Measurements from ENCODE around the gene ARID5A. TPM values are rescaled to one million over a fixed set of nuclear protein-coding genes. Genes with fewer than 3 reads are reported as not detected.

ARID5A gene
- total and polyA plus RNA-seq, 10 of the 15 experiments (the other 5 are each of a cell fraction or from before 2014, with no cell fraction given), result 0.76 to 87.1 (median 37.6) TPM

DNA sequence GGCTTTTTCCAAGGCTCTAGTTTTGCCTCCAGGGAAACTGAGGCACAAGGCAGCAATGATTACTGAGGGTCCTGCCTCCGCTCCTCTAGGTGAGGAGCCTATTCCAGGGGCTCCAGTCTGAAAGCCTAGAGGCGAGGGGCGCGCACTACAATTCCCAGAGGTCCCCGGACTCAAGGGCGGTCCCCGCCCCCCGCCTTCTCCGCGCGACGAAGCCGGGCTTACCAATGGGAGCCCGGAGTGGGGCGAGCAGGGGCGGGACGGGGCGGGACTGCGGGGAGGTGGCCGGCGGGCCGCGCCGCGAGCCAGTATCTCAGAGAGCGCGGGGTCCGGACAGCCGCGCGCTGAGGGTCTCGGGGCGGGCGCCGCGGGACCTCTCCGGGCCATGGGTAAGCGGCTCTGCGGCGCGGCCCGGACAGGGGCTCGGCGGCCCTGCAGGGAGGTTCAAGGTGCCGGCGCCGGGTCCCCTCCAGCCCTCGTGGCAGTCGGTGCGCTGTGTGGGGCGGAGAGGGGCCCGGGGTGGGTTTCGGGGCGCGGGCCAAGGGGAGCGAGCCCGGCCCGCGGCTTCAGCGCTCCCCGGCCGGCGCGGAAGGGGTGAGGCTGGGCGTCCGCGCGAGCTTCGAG is at the start of gene ARID5A (continued):
- TF ChIP-seq, protein P1, sequence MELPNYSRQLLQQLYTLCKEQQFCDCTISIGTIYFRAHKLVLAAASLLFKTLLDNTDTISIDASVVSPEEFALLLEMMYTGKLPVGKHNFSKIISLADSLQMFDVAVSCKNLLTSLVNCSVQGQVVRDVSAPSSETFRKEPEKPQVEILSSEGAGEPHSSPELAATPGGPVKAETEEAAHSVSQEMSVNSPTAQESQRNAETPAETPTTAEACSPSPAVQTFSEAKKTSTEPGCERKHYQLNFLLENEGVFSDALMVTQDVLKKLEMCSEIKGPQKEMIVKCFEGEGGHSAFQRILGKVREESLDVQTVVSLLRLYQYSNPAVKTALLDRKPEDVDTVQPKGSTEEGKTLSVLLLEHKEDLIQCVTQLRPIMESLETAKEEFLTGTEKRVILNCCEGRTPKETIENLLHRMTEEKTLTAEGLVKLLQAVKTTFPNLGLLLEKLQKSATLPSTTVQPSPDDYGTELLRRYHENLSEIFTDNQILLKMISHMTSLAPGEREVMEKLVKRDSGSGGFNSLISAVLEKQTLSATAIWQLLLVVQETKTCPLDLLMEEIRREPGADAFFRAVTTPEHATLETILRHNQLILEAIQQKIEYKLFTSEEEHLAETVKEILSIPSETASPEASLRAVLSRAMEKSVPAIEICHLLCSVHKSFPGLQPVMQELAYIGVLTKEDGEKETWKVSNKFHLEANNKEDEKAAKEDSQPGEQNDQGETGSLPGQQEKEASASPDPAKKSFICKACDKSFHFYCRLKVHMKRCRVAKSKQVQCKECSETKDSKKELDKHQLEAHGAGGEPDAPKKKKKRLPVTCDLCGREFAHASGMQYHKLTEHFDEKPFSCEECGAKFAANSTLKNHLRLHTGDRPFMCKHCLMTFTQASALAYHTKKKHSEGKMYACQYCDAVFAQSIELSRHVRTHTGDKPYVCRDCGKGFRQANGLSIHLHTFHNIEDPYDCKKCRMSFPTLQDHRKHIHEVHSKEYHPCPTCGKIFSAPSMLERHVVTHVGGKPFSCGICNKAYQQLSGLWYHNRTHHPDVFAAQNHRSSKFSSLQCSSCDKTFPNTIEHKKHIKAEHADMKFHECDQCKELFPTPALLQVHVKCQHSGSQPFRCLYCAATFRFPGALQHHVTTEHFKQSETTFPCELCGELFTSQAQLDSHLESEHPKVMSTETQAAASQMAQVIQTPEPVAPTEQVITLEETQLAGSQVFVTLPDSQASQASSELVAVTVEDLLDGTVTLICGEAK (IDR thresholded peaks at IDR 0.05; ENCODE audit: borderline replicate concordance), result no peak
- TF ChIP-seq HDGF (IDR thresholded peaks at IDR 0.05) (no peak), CEBPB (IDR thresholded peaks at IDR 0.05; ENCODE audit: borderline replicate concordance in 1 of 2, low read depth in 2 of 2, low read length in 2 of 2) (no peak), NFXL1 (IDR thresholded peaks at IDR 0.05; ENCODE audit: borderline replicate concordance) (0 out of 2 replicates have a peak, but pooled peaks have one; percentile 30), SREBF2 (IDR thresholded peaks at IDR 0.05; ENCODE audit: low read length) (no peak), ATF7 (IDR thresholded peaks at IDR 0.05; ENCODE audit: low read depth) (no peak), DPF2 (IDR thresholded peaks at IDR 0.05) (peak; percentile 61; the same call in 1 of the 2 replicates), TCF3 (IDR thresholded peaks at IDR 0.05; ENCODE audit: borderline replicate concordance, insufficient read depth, low read depth, low read length) (0 out of 2 replicates have a peak, but pooled peaks have one; percentile 22), HCFC1 (IDR thresholded peaks at IDR 0.05; ENCODE audit: low read length) (peak; percentile 90), NRF1 (conservative IDR thresholded peaks at IDR 0.05; ENCODE audit: low read depth, low read length) (no peak), TCF7 (IDR thresholded peaks at IDR 0.05; ENCODE audit: borderline replicate concordance) (no peak), GABPA (IDR thresholded peaks at IDR 0.05; ENCODE audit: low read depth) (no peak), NR2C1 (IDR thresholded peaks at IDR 0.05) (peak; percentile 47; the same call in 1 of the 2 replicates), POLR2AphosphoS5 (IDR thresholded peaks at IDR 0.05; ENCODE audit: low read length) (peak; percentile 94), RUNX3 (IDR thresholded peaks at IDR 0.05; ENCODE audit: low read length) (no peak)
- TF ChIP-seq, protein P2, sequence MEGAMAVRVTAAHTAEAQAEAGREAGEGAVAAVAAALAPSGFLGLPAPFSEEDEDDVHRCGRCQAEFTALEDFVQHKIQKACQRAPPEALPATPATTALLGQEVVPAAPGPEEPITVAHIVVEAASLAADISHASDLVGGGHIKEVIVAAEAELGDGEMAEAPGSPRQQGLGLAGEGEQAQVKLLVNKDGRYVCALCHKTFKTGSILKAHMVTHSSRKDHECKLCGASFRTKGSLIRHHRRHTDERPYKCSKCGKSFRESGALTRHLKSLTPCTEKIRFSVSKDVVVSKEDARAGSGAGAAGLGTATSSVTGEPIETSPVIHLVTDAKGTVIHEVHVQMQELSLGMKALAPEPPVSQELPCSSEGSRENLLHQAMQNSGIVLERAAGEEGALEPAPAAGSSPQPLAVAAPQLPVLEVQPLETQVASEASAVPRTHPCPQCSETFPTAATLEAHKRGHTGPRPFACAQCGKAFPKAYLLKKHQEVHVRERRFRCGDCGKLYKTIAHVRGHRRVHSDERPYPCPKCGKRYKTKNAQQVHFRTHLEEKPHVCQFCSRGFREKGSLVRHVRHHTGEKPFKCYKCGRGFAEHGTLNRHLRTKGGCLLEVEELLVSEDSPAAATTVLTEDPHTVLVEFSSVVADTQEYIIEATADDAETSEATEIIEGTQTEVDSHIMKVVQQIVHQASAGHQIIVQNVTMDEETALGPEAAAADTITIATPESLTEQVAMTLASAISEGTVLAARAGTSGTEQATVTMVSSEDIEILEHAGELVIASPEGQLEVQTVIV (IDR thresholded peaks at IDR 0.05; ENCODE audit: borderline replicate concordance, partially characterized antibody), result no peak
- TF ChIP-seq, protein P3, sequence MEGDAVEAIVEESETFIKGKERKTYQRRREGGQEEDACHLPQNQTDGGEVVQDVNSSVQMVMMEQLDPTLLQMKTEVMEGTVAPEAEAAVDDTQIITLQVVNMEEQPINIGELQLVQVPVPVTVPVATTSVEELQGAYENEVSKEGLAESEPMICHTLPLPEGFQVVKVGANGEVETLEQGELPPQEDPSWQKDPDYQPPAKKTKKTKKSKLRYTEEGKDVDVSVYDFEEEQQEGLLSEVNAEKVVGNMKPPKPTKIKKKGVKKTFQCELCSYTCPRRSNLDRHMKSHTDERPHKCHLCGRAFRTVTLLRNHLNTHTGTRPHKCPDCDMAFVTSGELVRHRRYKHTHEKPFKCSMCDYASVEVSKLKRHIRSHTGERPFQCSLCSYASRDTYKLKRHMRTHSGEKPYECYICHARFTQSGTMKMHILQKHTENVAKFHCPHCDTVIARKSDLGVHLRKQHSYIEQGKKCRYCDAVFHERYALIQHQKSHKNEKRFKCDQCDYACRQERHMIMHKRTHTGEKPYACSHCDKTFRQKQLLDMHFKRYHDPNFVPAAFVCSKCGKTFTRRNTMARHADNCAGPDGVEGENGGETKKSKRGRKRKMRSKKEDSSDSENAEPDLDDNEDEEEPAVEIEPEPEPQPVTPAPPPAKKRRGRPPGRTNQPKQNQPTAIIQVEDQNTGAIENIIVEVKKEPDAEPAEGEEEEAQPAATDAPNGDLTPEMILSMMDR (IDR thresholded peaks at IDR 0.05 in 2 of 3, conservative IDR thresholded peaks at IDR 0.05 in 1 of 3; ENCODE audit: control insufficient read depth in 2 of 3, extremely low read depth in 1 of 3, insufficient read depth in 1 of 3, low read depth in 3 of 3, low read length in 3 of 3), result peak in 1 of 3 experiments; percentile 26; a peak in 1 of 6 replicates
- TF ChIP-seq, protein P4, sequence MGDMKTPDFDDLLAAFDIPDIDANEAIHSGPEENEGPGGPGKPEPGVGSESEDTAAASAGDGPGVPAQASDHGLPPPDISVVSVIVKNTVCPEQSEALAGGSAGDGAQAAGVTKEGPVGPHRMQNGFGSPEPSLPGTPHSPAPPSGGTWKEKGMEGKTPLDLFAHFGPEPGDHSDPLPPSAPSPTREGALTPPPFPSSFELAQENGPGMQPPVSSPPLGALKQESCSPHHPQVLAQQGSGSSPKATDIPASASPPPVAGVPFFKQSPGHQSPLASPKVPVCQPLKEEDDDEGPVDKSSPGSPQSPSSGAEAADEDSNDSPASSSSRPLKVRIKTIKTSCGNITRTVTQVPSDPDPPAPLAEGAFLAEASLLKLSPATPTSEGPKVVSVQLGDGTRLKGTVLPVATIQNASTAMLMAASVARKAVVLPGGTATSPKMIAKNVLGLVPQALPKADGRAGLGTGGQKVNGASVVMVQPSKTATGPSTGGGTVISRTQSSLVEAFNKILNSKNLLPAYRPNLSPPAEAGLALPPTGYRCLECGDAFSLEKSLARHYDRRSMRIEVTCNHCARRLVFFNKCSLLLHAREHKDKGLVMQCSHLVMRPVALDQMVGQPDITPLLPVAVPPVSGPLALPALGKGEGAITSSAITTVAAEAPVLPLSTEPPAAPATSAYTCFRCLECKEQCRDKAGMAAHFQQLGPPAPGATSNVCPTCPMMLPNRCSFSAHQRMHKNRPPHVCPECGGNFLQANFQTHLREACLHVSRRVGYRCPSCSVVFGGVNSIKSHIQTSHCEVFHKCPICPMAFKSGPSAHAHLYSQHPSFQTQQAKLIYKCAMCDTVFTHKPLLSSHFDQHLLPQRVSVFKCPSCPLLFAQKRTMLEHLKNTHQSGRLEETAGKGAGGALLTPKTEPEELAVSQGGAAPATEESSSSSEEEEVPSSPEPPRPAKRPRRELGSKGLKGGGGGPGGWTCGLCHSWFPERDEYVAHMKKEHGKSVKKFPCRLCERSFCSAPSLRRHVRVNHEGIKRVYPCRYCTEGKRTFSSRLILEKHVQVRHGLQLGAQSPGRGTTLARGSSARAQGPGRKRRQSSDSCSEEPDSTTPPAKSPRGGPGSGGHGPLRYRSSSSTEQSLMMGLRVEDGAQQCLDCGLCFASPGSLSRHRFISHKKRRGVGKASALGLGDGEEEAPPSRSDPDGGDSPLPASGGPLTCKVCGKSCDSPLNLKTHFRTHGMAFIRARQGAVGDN (IDR thresholded peaks at IDR 0.05), result peak; percentile 74

Measured in GM12878 (cell line).